K562 (cell line): ENCODE measurements around the gene CENPT. TPM values are rescaled to one million over a fixed set of nuclear protein-coding genes. Genes with fewer than 3 reads are reported as not detected.

Source experiments
- ATF2 ChIP-seq: sonication (generic); formaldehyde crosslinking; IDR thresholded peaks from 2 replicates; pipeline ENCODE4 v1.8.1; 2022; ENCODE audit warnings: missing genetic modification reagents
- CREB1 ChIP-seq, 2 experiments: sonication (generic) in 1 of 2; formaldehyde crosslinking in 1 of 2; IDR thresholded peaks; 2 replicates each; pipeline versions ENCODE4 v1.6.1 to v1.8.0; 2012 to 2022; ENCODE audit warnings: inconsistent platforms in 1 of 2, mild to moderate bottlenecking in 1 of 2, missing genetic modification reagents in 1 of 2, moderate library complexity in 1 of 2
- EP300 ChIP-seq: IDR thresholded peaks from 2 replicates; pipeline ENCODE4 v1.6.1; 2012; ENCODE audit warnings: low read length, improper control_type of control experiment
- EP400 ChIP-seq: fragments of 450-650 bp; IDR thresholded peaks from 2 replicates; pipeline ENCODE4 v1.6.1; 2017; ENCODE audit warnings: antibody characterized with exemption, mild to moderate bottlenecking, moderate library complexity
- ETV6 ChIP-seq, 3 experiments: fragments of 150-350 bp in 1 of 3; sonication (generic) in 1 of 3; formaldehyde crosslinking in 1 of 3; IDR thresholded peaks; 2 replicates each; pipeline versions ENCODE4 v1.6.1 to v1.8.0; 2014 to 2022; ENCODE audit warnings: borderline replicate concordance in 2 of 3, low read depth in 2 of 3, antibody characterized with exemption in 1 of 3, low read length in 1 of 3, mild to moderate bottlenecking in 1 of 3, missing genetic modification reagents in 1 of 3
- EWSR1 ChIP-seq: fragments of 450-650 bp; IDR thresholded peaks from 2 replicates; pipeline ENCODE4 v1.6.1; 2018; ENCODE audit warnings: borderline replicate concordance, mild to moderate bottlenecking, low read depth, moderate library complexity; ENCODE audit not compliant: partially characterized antibody
- FOXA3 ChIP-seq, 2 experiments: fragments of 450-650 bp in 1 of 2; sonication (generic) in 1 of 2; formaldehyde crosslinking; IDR thresholded peaks in 1 of 2; conservative IDR thresholded peaks in 1 of 2; 2 replicates each; pipeline versions ENCODE4 v1.4.0 to v1.8.0; 2020 to 2022; ENCODE audit warnings: mild to moderate bottlenecking in 2 of 2, missing genetic modification reagents in 1 of 2
- FOXK2 ChIP-seq, 2 experiments: fragments of 450-650 bp; IDR thresholded peaks in 1 of 2; conservative IDR thresholded peaks in 1 of 2; 2 replicates each; pipeline ENCODE4 v1.6.1; 2016; ENCODE audit warnings: low read depth in 2 of 2, mild to moderate bottlenecking in 1 of 2
- GTF2B ChIP-seq: IDR thresholded peaks from 2 replicates; pipeline ENCODE4 v1.6.1; 2011; ENCODE audit not compliant: insufficient read length; ENCODE audit errors: extremely low read depth
- JUN ChIP-seq, 2 experiments: sonication (generic) in 1 of 2; formaldehyde crosslinking in 1 of 2; IDR thresholded peaks; 2 replicates each; pipeline versions ENCODE4 v1.6.1 to v1.8.0; 2012 to 2022; ENCODE audit warnings: borderline replicate concordance in 2 of 2, mild to moderate bottlenecking in 2 of 2, improper control_type of control experiment in 1 of 2, low read depth in 1 of 2, low read length in 1 of 2, missing genetic modification reagents in 1 of 2
- MAFF ChIP-seq: IDR thresholded peaks from 2 replicates; pipeline ENCODE4 v1.6.1; 2012; ENCODE audit warnings: low read length, improper control_type of control experiment
- MCM3 ChIP-seq: fragments of 450-650 bp; IDR thresholded peaks from 2 replicates; pipeline ENCODE4 v1.6.1; 2016
- MCM5 ChIP-seq: fragments of 450-650 bp; IDR thresholded peaks from 2 replicates; pipeline ENCODE4 v1.6.1; 2016; ENCODE audit warnings: low read depth
- PHF20 ChIP-seq: fragments of 450-650 bp; IDR thresholded peaks from 2 replicates; pipeline ENCODE4 v1.6.1; 2018; ENCODE audit not compliant: partially characterized antibody
- PRPF4 ChIP-seq: fragments of 200-400 bp; formaldehyde crosslinking; IDR thresholded peaks from one replicate; pipeline ENCODE4 v1.6.1; 2017; ENCODE audit warnings: low read length, low read depth, mild to moderate bottlenecking; ENCODE audit not compliant: insufficient read depth, poor library complexity, severe bottlenecking
- SIN3A ChIP-seq, 2 experiments: fragments of 150-350 bp in 1 of 2; IDR thresholded peaks; 2 replicates each; pipeline ENCODE4 v1.6.1; 2011 to 2016; ENCODE audit warnings: borderline replicate concordance in 2 of 2, low read depth in 2 of 2, low read length in 2 of 2, mild to moderate bottlenecking in 2 of 2, moderate library complexity in 2 of 2; ENCODE audit not compliant: control insufficient read depth in 1 of 2
- STAT5A ChIP-seq: IDR thresholded peaks from 2 replicates; pipeline ENCODE4 v1.6.1; 2012; ENCODE audit warnings: low read length, inconsistent platforms, borderline replicate concordance
- SUPT5H ChIP-seq: fragments of 450-650 bp; IDR thresholded peaks from 2 replicates; pipeline ENCODE4 v1.6.1; 2016
- USF2 ChIP-seq: sonication (generic); formaldehyde crosslinking; IDR thresholded peaks from 2 replicates; pipeline ENCODE4 v1.5.0; 2020; ENCODE audit warnings: missing genetic modification reagents
- ZBTB1 ChIP-seq: sonication (generic); formaldehyde crosslinking; IDR thresholded peaks from 2 replicates; pipeline ENCODE4 v1.8.1; 2023; ENCODE audit warnings: missing genetic modification reagents, low read depth, mild to moderate bottlenecking, borderline replicate concordance
- ZNF274 ChIP-seq: IDR thresholded peaks from 2 replicates; pipeline ENCODE4 v1.6.1; 2011; ENCODE audit warnings: low read depth, mild to moderate bottlenecking, low read length, moderate library complexity, borderline replicate concordance
- ZNF589 ChIP-seq: fragments of 200-800 bp; sonication (Bioruptor generic); IDR thresholded peaks from 2 replicates; pipeline ENCODE4 v1.6.1; 2016; ENCODE audit warnings: low read depth, missing genetic modification characterization, missing compliant biosample characterization
- ZNF696 ChIP-seq: fragments of 250-450 bp; sonication (Bioruptor Pico); conservative IDR thresholded peaks from 2 replicates; pipeline ENCODE4 v1.4.0; 2020; ENCODE audit warnings: mild to moderate bottlenecking, moderate library complexity
- polyA plus RNA-seq, 8 experiments: library from polyadenylated mRNA; depleted of rRNA in 4 of 8; stranded (reverse) in 5 of 8; unstranded in 3 of 8; fragments of >200 nt; fragmentation: Nextera tagmentation in 2 of 8; fragmentation: Illumina TruSeq in 1 of 8; extraction: Ambion mirVana in 2 of 8; extraction: Trizol in 1 of 8; gene quantifications; 2 replicates each; pipeline versions ENCODE4 v1.2.1 to v1.2.3, GENCODE V29; 2011 to 2014; ENCODE audit warnings: inconsistent platforms in 1 of 8, missing spikeins in 1 of 8
- total RNA-seq, 7 experiments: library from RNA; depleted of rRNA in 6 of 7; stranded (reverse); fragments of >200 nt in 6 of 7; fragmentation: Illumina TruSeq in 2 of 7; extraction: Trizol in 2 of 7; gene quantifications; 2 replicates each; pipeline versions ENCODE4 v1.2.1 to v1.2.3, GENCODE V29; 2011 to 2021; ENCODE audit warnings: low replicate concordance in 1 of 7

Gene CENPT
- total and polyA plus RNA-seq, 9 of the 15 experiments (the other 6 are each of a cell fraction or from before 2014, with no cell fraction given), result 3.6 to 94.2 (median 44.1) TPM

GRCh38 chr16:67892899-67893742, 45.6 kb upstream of the CENPT start, which contains the start of gene PSKH1 (continued):
- TF ChIP-seq ETV6 (IDR thresholded peaks at IDR 0.05; ENCODE audit: borderline replicate concordance in 1 of 2, low read depth in 2 of 2, low read length in 1 of 2), result no peak
- TF ChIP-seq ETV6 (CRISPR knock-in tag; IDR thresholded peaks at IDR 0.05; ENCODE audit: borderline replicate concordance), result no peak
- TF ChIP-seq ZBTB1 (CRISPR knock-in tag), result peak; percentile 48; the same call in 1 of the 2 replicates
- peak in 1 of 2 experiments; percentile 13; a peak in 2 of 4 replicates for TF ChIP-seq FOXK2 (conservative IDR thresholded peaks at IDR 0.05 in 1 of 2, IDR thresholded peaks at IDR 0.05 in 1 of 2; ENCODE audit: low read depth in 2 of 2)
- TF ChIP-seq GTF2B, result no peak
- TF ChIP-seq PRPF4, result no peak
- 0 out of 2 replicates have a peak, but pooled peaks have one; percentile 1 for TF ChIP-seq EP300
- TF ChIP-seq ZNF274, result no peak
- no peak for TF ChIP-seq ZNF696 (CRISPR knock-in tag)
- TF ChIP-seq MAFF, result no peak
- no peak for TF ChIP-seq JUN (IDR thresholded peaks at IDR 0.05; ENCODE audit: borderline replicate concordance, low read depth, low read length)
- TF ChIP-seq JUN (CRISPR knock-in tag; IDR thresholded peaks at IDR 0.05; ENCODE audit: borderline replicate concordance), result peak; percentile 84
- TF ChIP-seq ATF2, result peak; percentile 82
- peak in 1 of 2 experiments; percentile 67; a peak in 1 of 4 replicates for TF ChIP-seq FOXA3 (CRISPR knock-in tag; conservative IDR thresholded peaks at IDR 0.05 in 1 of 2, IDR thresholded peaks at IDR 0.05 in 1 of 2)
- no peak for TF ChIP-seq MCM3
- peak; percentile 98 for TF ChIP-seq CREB1 (IDR thresholded peaks at IDR 0.05)
- TF ChIP-seq CREB1 (CRISPR knock-in tag; IDR thresholded peaks at IDR 0.05), result peak; percentile 95
- no peak for TF ChIP-seq STAT5A
- peak; percentile 11; the same call in 1 of the 2 replicates for TF ChIP-seq EP400
- TF ChIP-seq MCM5, result no peak
- TF ChIP-seq USF2, result no peak
- peak in 1 of 2 experiments; percentile 51; a peak in 1 of 4 replicates for TF ChIP-seq SIN3A (IDR thresholded peaks at IDR 0.05; ENCODE audit: borderline replicate concordance in 2 of 2, control insufficient read depth in 1 of 2, low read depth in 2 of 2, low read length in 2 of 2)
- peak; percentile 82 for TF ChIP-seq PHF20
- no peak for TF ChIP-seq ZNF589
- TF ChIP-seq SUPT5H, result peak; percentile 74
- no peak for TF ChIP-seq EWSR1
